Activated naive CD4-positive, alpha-beta T cell treated with Interleukin-2 at 50 U/mL for 16 hours (primary cell): Measurements from ENCODE around the gene INSL6.
"Not testable (repeated sequence)": the region's sequence is repeated elsewhere in the genome, so short reads cannot be mapped to it uniquely, and the experiment has no call there.

Experiments used
- DNase-seq: peaks from one replicate; pipeline ENCODE4 v3.0.0-alpha.2; 2020

INSL6 gene, protein sequence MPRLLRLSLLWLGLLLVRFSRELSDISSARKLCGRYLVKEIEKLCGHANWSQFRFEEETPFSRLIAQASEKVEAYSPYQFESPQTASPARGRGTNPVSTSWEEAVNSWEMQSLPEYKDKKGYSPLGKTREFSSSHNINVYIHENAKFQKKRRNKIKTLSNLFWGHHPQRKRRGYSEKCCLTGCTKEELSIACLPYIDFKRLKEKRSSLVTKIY

DNA sequence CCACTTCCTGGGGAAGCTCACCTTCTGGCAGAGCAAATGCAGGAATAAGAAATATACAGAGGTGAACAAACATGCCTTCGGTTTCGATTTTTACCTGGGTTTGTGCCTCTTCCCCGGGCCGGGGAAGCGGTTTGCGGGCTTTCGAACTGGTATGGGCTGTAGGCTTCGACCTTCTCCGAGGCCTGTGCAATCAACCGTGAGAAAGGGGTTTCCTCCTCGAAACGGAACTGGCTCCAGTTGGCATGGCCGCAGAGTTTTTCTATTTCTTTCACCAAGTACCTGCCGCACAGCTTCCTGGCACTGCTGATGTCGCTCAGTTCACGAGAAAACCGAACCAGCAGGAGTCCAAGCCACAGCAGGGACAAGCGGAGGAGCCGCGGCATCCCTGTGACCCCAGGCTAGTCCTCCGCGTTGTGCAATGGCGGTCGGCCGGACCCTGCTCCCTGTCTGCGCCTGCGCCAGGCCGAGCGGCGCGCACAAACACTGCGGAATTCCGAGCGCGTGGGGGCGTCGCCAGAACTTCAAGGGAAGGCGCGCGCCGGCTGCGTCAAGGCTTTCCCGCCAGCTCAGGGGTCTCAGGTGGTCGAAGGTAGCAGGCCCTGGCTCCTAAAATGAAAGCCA lies at the start of gene INSL6:
INSL6 (minus strand) TSS at position 420 of the 621 bp plus-strand sequence; CDS start at position 383, 37 bp downstream.
- no peak for DNase-seq

DNA sequence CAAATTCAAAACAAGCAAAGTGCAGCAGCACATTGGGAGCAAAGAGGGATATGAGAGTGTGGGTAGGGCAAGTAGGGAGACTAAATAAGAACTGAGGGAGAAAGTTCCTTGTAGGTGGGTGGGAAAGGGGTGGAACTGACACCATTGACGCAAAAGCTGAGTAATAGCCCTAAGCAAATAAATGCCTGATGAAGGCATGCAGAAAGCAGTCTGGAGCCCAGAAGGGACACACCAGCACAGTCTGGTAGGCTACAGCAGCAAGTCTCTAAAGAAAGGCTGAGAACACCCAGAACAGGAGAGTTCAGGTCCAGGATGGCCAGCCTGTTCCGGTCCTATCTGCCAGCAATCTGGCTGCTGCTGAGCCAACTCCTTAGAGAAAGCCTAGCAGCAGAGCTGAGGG lies 45.8 kb upstream of the INSL6 start, which contains the start of gene INSL4:
INSL4 (plus strand) TSS at position 208 of the 400 bp plus-strand sequence; CDS start at position 313, 105 bp downstream.
- no peak for DNase-seq

DNA sequence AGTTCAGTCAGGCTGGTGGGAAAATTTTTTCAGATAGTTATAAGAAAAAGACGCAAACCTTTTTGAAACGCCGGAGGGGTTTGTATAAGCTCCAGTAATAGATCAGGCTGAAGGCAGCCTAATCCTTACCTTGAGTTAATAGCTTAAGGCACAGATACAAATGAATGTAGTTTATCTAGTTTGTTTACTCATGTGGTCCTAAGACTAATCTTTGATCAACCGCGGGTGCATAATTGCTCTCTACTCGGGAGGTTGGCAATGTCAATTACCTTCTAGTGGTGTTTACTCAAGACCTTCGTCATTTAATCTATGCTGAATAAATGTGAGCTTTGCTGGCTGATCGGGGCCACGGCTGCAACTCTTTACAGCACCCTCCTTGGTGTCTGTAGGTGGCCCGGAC lies 45.1 kb upstream of the INSL6 start:
- DNase-seq = no peak

DNA sequence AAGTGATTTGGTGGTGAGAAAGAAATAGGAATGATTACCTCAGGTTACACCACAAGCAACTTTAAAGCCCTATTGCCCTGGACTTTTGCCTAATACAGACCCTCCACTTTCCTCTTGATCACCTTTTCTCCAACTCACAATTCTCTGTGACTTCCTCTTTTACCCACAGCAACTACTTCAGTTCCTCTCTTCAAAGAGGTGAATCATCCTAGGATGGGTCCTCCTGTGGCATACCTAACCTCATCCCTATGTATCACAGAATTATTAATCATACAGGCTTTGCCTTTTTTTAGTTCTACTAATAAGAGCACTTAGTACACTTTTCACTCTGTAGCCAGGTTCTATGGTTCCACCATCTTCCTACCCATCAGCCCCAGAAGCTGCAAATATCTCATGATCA lies 19.6 kb upstream of the INSL6 start:
- no peak for DNase-seq

DNA sequence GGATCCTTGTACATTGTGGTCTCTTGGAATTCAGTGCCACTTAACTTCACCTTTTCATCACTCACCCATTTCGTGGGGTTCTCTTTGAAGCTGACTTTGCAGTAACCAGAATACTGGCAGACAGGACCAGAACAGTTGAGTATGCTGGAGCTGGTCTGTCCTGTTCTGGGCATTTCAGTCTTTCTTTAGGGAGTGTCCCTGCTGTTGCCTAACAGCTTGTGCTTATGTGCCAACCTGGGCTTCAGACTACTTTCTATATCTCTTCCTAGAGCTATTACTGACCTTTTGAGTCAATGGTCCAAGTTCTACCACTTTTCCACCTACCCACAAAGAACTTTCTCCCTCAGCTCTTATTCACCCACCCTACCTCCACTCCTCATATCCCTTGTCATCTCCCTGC lies 10.0 kb upstream of the INSL6 start:
- no peak for DNase-seq

DNA sequence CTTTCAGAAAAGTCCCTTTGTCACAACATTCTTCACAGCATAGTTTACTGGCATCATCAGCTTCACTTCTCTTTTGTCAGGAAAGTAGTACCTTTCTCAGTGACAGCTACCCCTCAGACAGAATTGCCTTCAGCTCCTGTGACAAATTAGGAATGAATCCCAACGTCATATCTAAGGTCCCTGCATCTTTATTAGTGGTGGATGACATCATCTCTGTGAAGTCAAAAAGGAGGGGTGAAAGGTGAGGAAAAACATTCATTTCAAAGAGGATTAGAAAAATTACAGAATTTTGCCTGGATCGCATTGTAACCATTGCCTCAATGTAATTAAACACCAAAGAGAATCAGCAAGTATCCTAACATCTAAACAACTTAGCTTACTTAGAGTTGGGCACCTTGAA lies 7.9 kb upstream of the INSL6 start:
- DNase-seq = no peak

DNA sequence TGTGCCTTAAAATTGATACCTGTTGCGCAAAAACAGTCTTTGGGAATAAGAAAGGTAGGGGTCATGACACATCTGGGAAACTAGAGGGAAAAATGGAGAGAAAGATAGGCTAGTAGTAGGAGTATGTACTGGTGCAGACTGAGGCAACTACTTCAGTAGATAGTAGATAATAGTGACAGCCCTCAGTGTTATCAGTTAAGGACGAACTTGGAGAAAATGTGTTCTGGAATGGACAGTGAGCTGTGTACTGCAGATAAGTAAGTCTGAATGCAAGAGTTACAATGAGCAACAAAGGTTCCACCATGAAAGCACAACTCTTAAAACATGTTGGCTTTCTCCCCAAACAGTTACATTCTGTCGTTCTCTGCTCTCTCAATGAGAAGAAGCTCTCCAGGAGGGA lies 6.5 kb upstream of the INSL6 start:
- no peak for DNase-seq

DNA sequence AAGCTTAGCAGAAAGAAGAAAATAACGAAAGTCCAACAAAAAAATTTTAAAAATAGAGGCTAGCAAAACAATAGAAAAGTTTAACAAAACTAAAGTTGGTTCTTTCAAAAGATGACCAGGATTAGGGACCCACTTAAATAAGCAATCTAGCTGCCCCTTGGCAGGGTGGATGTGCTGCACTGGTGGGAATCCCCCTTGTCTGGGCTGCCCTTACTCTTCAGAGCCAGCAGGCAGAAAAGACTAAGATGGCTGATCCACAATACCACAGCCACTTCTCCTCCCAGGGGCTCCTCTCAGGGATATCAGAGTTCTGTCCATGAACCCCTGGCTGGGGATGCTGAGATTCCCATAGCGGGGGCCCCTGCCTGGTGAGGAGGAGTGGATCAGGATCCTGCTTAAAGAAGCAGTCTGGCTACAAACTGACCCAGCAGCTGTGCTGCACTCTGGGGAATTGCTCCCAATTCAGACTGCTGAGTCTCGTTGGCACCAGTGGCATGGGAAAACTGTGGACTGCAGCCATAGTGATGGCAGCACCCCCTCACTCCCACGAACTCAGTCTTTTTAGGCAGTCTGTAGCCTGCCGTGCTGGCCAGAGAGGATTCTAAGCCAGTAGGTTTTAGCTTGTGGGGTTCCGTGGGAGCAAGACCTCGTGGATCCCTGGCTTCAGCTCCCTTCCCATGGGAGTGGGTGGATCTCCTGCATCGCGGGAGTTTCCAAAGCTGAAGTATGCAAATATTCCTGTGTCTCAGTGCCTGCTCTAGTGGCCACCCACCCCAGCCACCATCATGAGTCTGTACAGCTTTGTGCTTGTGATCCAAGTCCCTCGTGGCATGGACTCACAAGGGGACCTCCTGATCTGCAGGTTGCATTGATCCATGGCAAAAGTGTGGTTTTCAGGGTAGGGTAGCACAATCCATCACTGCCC lies 2.9 kb upstream of the INSL6 start:
- DNase-seq = no peak

DNA sequence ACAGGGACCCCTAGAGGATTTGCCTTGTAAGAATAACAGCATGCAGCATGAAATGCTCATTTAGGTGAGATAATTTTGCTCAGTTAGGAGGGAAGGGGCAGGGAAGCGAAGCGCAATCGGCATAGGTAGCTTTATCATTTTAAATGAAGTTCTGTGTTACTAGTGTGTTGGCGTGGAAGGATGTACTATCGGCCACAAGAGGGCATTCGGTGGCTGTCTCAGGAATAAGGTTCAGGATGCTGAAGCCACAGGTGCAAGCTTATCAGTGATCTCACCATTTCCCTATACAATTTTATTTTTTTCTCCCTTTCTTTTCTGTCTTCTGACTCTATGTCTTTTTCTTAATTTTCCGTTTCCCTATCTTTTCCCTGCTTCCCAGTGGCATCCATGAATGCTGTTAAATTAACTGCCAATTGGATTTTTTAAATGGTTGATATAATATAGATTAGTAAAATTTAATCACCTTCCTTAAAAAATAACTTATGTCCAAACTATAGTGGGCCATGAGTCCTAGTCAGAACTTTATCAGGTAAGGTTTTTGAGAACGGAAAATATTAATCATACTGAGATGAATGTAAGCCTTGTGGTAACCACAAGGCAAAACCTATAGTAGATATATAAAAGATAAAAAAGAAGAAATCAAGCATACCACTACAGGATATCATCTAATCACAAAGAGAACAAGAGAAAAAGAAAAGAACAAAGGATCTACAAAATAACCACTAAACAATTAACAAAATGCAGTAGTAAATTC lies 1.2 kb upstream of the INSL6 start:
- peak; percentile 51 for DNase-seq

DNA sequence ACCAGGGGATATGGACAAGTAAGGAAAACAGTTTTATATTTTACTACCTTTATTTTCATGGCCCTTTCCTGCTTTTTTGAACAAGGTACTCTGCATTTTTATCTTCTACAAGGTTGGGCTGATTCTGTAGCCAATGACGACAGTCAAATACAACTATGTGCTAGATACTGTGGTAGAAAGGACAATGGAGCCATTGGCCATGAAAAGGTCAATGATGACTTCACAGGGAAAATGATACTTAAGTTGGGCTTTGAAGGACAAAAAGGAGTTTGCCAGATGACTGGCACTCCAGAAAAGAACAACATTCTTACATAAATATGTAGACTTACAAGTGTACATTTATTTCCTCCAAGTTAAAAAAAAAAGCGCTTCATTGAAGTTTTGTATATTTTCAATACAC lies 663 bp downstream of the INSL6 start:
- no peak for DNase-seq

DNA sequence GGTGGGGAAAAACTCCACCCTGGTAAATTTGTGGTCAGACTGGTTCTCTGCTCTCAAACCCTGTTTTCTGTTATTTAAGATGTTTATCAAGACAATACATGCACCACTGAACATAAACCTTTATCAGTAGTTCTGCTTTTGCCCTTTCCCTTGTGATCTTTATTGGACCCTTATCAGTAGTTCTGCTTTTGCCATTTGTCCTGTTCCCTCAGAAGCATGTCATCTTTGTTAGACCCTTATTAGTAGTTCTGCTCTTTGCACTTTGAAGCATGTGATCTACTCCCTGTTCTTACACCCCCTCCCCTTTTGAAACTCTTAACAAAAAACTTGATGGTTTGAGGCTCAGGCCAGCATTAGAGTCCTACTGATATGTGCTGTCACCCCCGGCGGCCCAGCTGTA lies 4.8 kb downstream of the INSL6 start:
- not testable (repeated sequence) for DNase-seq

DNA sequence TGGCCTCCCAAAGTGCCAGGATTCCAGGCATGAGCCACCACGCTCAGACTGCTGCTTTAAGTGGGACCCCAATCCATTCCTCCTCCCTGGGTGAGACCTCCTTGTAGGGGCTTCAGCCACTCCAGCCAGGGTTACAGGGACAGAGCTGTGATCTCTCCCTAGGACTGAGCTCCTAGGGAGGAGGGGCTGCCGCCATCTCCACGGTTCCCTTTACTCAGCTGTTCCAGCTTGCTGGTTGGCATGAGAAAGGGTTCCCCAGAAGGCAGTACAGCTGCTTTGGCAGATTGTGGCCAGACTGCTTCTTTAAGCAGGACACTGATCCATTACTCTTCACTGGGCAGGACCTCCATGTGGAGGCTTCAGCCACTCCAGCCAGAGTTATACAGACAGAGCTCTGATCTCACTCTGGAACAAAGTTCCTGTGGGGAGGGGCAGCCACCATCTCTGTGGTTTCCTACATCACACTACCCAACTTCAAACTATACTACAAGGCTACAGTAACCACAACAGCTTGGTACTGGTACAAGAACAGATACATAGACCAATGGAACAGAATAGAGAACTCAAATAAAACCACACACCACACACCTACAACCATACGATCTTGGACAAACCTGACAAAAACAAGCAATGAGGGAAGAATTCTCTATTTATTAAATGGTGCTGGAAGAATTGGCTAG lies 7.2 kb downstream of the INSL6 start:
- no peak for DNase-seq

DNA sequence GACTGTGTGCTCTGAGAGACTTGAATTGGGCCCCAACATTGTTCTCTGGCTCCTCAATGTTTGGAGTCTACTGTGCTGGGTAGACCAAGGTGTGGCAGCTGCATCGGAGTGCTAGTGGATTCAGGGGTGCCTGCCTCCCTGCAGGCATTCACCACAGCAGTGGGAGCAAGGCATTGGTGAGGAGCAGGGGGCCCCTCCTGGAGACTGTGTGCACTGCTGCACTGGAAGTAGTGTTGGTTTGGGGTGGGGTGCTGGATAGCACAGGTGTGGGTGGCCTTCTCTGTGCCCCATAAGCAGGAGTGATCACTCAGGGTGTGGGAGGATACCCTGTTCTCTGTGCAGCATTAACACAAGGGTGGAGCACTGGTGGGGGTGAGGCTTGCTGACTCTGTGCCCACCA lies 39.2 kb downstream of the INSL6 start:
- no peak for DNase-seq

DNA sequence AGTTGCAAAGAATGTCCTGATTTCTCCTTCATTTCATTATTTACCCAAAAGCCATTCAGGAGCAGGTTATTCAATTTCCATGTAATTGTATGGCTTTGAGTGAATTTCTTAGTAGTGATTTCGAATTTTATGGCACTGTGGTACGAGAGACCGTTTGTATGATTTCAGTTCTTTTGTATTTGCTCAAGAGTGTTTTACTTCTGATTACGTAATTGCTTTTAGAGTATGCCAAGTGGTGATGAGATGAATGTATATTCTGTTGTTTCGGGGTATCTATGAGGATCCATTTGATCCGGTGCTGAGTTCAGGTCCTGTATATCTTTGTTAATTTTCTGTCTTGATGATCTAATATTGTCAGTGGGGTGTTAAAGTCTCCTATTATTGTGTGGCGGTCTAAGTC lies 41.2 kb downstream of the INSL6 start:
- no peak for DNase-seq

DNA sequence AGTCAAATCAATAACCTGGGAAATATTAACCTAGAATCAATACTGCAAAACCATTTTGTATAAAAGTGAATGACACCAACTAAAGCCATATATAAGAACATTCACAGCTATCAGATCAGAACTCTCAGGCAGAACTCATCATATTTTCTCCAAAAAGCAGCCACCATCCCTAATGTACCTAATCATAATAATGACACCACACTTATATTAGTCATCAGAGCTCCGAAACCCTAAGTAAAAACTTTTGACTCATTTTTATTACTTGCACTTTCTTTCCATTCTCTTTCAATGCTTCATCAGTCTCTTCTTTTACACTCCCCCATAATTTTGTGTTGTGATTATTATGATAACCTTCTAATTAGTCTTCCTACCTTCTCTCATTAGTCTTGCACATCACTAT lies 45.3 kb downstream of the INSL6 start:
- DNase-seq = no peak

DNA sequence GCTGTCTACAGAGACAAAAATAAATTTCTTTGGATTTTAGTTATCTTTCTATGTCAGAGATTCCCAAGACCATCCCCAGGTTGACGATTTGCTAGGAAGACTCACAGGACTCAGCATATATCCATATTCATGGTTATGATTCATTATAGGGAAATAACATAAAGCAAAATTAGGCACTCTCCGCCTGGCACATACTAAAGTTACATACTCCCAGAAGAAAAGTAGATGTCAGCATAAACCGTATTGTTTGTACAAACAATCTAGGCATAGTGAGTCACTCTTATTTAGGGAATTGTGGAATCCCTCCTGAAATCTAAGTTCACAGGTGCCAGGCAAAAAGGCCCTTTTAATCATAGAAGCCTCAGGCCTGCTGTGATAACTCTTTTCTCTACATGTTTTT lies 62.9 kb downstream of the INSL6 start:
- no peak for DNase-seq

DNA sequence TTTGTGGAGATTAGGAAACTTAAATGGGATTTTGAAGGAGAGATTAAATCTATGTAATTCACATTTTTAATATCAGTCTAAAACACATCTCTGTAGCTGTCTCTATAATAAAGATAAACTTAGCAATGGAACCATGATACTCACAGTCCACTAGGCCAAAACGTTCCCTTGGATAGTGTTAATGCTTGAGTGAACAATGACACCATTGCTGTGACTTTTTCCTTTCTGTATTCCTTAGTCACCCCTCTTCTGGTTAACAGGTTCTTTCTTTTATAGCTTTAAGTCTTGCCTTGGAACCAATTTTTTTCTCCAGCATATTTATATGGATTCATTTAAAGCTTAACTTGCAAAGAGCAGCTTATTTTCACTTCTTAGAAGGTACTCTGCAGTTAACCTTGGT lies 63.3 kb downstream of the INSL6 start:
- DNase-seq = no peak

DNA sequence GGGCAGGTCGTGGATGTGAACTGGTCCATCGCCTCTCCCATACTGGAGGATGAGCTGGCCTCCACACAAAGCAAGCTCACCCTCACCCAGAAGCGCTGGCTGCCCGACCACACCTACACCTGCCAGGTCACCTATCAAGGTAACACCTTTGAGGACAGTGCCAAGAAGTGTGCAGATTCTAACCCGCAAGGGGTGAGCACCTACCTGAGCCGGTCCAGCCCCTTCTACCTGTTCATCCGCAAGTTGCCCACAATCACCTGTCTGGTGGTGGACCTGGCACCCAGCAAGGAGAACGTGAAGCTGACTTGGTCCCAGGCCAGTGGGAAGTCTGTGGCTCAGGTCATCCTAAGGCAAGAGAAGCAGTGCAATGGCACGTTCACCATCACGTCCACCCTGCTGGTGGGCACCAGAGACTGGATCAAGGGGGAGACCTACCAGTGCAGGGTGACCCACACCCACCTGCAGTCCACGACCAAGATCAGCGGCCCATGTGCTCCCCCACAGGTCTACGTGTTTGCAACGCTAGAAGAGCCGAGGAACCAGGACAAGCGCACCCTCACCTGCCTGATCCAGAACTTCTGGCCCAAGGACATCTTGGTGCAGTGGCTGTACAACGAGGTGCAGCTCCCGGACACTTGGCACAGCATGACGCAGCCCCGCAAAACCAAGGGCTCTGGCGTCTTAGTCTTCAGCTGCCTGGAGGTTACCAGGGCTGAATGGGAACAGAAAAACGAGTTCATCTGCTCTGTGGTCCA lies 71.3 kb downstream of the INSL6 start:
- no peak for DNase-seq
